Measurements from ENCODE around the gene HP1BP3. TPM values are rescaled to one million over a fixed set of nuclear protein-coding genes. Genes with fewer than 3 reads are reported as not detected.

HP1BP3 gene
- total RNA-seq, 1 donor from 2014 or later = 164 TPM

- H3K27ac Mint-ChIP-seq (ENCODE audit: unreplicated experiment) = no peak overlapping the region
- TF ChIP-seq CTCF (IDR thresholded peaks at IDR 0.05; ENCODE audit: unreplicated experiment) = no peak
- H3K36me3 Mint-ChIP-seq (ENCODE audit: low read depth, unreplicated experiment) = peaks cover 32% of the 10 kb centered on the region
- no peaks in the 10 kb centered on the region for H3K27me3 Mint-ChIP-seq (ENCODE audit: unreplicated experiment)
- no peak overlapping the region for H3K4me3 Mint-ChIP-seq (ENCODE audit: unreplicated experiment)
- no peaks in the 10 kb centered on the region for H3K9me3 Mint-ChIP-seq (ENCODE audit: unreplicated experiment)
- DNase-seq (ENCODE audit: low spot score) = no peak
- no peaks in the 10 kb centered on the region for H3K4me1 Mint-ChIP-seq (ENCODE audit: unreplicated experiment)
These were observed 26.8 kb downstream of the HP1BP3 start for GRCh38 chr1:20760322-20760721.

DNA sequence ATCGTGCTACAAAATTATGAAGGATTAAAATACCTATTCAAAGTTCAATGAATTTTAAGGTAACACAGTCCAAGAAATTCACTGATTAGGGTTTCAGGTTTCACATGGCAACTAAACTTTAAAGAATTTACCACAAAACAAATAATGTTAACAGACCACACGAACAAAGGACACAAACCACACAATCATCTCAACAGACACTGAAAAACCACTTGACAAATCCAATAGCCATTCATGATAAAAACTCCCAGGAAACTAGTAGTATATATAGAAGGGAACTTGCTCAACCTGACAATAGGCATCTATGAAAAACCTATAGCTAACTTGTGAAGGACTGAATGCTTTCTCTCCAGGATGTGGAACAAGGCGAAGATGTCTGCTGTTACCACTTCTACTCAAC, 33.5 kb downstream of the HP1BP3 start:
- Mint-ChIP-seq H3K36me3 (ENCODE audit: low read depth, unreplicated experiment) (peaks cover 11% of the 10 kb centered on the region), H3K4me3 (ENCODE audit: unreplicated experiment) (no peak overlapping the region), H3K9me3 (ENCODE audit: unreplicated experiment) (no peaks in the 10 kb centered on the region), H3K27me3 (ENCODE audit: unreplicated experiment) (no peaks in the 10 kb centered on the region), H3K4me1 (ENCODE audit: unreplicated experiment) (no peaks in the 10 kb centered on the region), H3K27ac (ENCODE audit: unreplicated experiment) (no peak overlapping the region)
- TF ChIP-seq CTCF (IDR thresholded peaks at IDR 0.05; ENCODE audit: unreplicated experiment) = no peak
- no peak for DNase-seq (ENCODE audit: low spot score)

- peaks cover 21% of the 10 kb centered on the region for H3K36me3 Mint-ChIP-seq (ENCODE audit: low read depth, unreplicated experiment)
- no peaks in the 10 kb centered on the region for H3K27me3 Mint-ChIP-seq (ENCODE audit: unreplicated experiment)
- H3K4me3 Mint-ChIP-seq (ENCODE audit: unreplicated experiment) = no peak overlapping the region
- H3K4me1 Mint-ChIP-seq (ENCODE audit: unreplicated experiment) = no peaks in the 10 kb centered on the region
- no peak overlapping the region for H3K27ac Mint-ChIP-seq (ENCODE audit: unreplicated experiment)
- no peak for TF ChIP-seq CTCF (IDR thresholded peaks at IDR 0.05; ENCODE audit: unreplicated experiment)
- DNase-seq (ENCODE audit: low spot score) = no peak
- no peaks in the 10 kb centered on the region for H3K9me3 Mint-ChIP-seq (ENCODE audit: unreplicated experiment)
These were observed 35.6 kb downstream of the HP1BP3 start for GRCh38 chr1:20751462-20751990.

DNA sequence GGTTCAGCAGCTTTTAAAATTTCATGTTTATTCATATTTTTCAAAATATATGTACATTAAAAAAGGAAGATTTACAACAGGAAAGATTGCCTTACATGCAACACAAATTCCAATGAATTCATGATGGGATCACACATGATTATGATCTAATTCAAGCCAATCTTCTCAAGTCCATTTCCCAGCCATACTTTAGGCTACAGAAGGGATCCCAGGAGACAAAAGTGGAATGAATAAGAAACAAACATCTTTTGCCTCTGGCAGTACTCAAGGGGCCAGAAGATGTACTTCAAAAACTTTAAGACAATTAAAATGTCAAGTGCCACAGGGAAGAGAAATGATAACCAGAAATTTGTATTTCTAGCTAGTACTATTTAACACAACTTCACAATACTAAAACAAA, 44.4 kb downstream of the HP1BP3 start:
- no peaks in the 10 kb centered on the region for H3K4me1 Mint-ChIP-seq (ENCODE audit: unreplicated experiment)
- no peaks in the 10 kb centered on the region for H3K9me3 Mint-ChIP-seq (ENCODE audit: unreplicated experiment)
- no peak overlapping the region for H3K27ac Mint-ChIP-seq (ENCODE audit: unreplicated experiment)
- peaks cover 32% of the 10 kb centered on the region for H3K36me3 Mint-ChIP-seq (ENCODE audit: low read depth, unreplicated experiment)
- DNase-seq (ENCODE audit: low spot score) = no peak
- H3K4me3 Mint-ChIP-seq (ENCODE audit: unreplicated experiment) = no peak overlapping the region
- no peak for TF ChIP-seq CTCF (IDR thresholded peaks at IDR 0.05; ENCODE audit: unreplicated experiment)
- H3K27me3 Mint-ChIP-seq (ENCODE audit: unreplicated experiment) = no peaks in the 10 kb centered on the region

- H3K9me3 Mint-ChIP-seq (ENCODE audit: unreplicated experiment) = no peaks in the 10 kb centered on the region
- H3K4me1 Mint-ChIP-seq (ENCODE audit: unreplicated experiment) = no peaks in the 10 kb centered on the region
- peaks cover 1% of the 10 kb centered on the region for H3K27me3 Mint-ChIP-seq (ENCODE audit: unreplicated experiment)
- H3K36me3 Mint-ChIP-seq (ENCODE audit: low read depth, unreplicated experiment) = peaks cover 18% of the 10 kb centered on the region
- TF ChIP-seq CTCF (IDR thresholded peaks at IDR 0.05; ENCODE audit: unreplicated experiment) = no peak
- no peak for DNase-seq (ENCODE audit: low spot score)
- no peak overlapping the region for H3K27ac Mint-ChIP-seq (ENCODE audit: unreplicated experiment)
- no peak overlapping the region for H3K4me3 Mint-ChIP-seq (ENCODE audit: unreplicated experiment)
These were observed 46.3 kb downstream of the HP1BP3 start for GRCh38 chr1:20740781-20741180.
